Heart left ventricle (tissue), 13 donors: ENCODE results near the gene DIP2C.

Experiments used
- CTCF ChIP-seq, 12 donors: fragments of 200-600 bp; sonication (generic) in 4 of 12; IDR thresholded peaks; one replicate each; pipeline versions ENCODE4 v1.5.0 to v1.8.0; 2018 to 2022; ENCODE audit warnings: antibody characterized with exemption in 12 of 12, mild to moderate bottlenecking in 5 of 12
- POLR2A ChIP-seq, 2 donors: fragments of 450-650 bp; IDR thresholded peaks; one replicate each; pipeline ENCODE4 v1.6.1; 2017; ENCODE audit warnings: antibody characterized with exemption in 2 of 2, mild to moderate bottlenecking in 2 of 2, moderate library complexity in 2 of 2
- donor health status: ischemic (EF 13 %, LVEDD 7.1; RV severe dilation, severe dysfunction).
- donor health status: DM: no; HTN: yes; CAD: no.
- donor health status: DM: no; HTN: no; CAD: no.
- donor health status: ischemic (EF 25% LVEDD 6.9; RV normal size, moderate dysfunction).
- donor health status: ischemic (EF 25% LVEDD 5.7; RV mildly dilated, moderate dysfunction).
- donor health status: ischemic (EF 35%, LVEDD 5.7; RV mildly dilated, moderate dysfunction).
- donor health status: nonischemic (EF 11% LVEDD 7.7; RV severe dilation, severe dysfunction).
- donor health status: DM: yes; HTN: yes; CAD: no.
- donor health status: PGD.
- donor health status: ischemic (EF 29% LVEDD 5.4; RV normal size, mild dysfunction).
- donor health status: nonischemic (EF 23%, LVEDD 6.1; RV moderate dilation, normal function).

GRCh38 chr10:717458-717857 lies 28.0 kb upstream of the DIP2C start:
- no peak for TF ChIP-seq CTCF (IDR thresholded peaks at IDR 0.05)
- no peak for TF ChIP-seq POLR2A (IDR thresholded peaks at IDR 0.05)
